Neural cell (in vitro differentiated cells): ENCODE data around the gene PDE4D. TPM values are rescaled to one million over a fixed set of nuclear protein-coding genes. Genes with fewer than 3 reads are reported as not detected.

Source experiments
- H2AFZ ChIP-seq: fragments of 200-600, 300-800 bp; sonication (generic), shearing (Covaris generic); 2 replicates; pipeline ENCODE4 v1.6.0; 2014; ENCODE audit warnings: low read depth, mild to moderate bottlenecking, antibody characterized with exemption, low read length, moderate library complexity
- H3F3A ChIP-seq: fragments of 200-600 bp; shearing (Covaris generic); 2 replicates; pipeline ENCODE4 v1.6.1; 2016; ENCODE audit warnings: mild to moderate bottlenecking, moderate library complexity, mixed read lengths, antibody characterized with exemption, low read length; ENCODE audit not compliant: insufficient read depth, poor library complexity, severe bottlenecking
- H3K27ac ChIP-seq: fragments of 200-600, 300-800 bp; sonication (generic), shearing (Covaris generic); 2 replicates; pipeline ENCODE4 v1.5.1; 2014; ENCODE audit warnings: mild to moderate bottlenecking, low read length, moderate library complexity
- H3K27me3 ChIP-seq: fragments of 300-800, 200-600 bp; sonication (generic), shearing (Covaris generic); 2 replicates; pipeline ENCODE4 v1.6.0; 2014; ENCODE audit warnings: mild to moderate bottlenecking, low read depth, low read length, moderate library complexity; ENCODE audit not compliant: insufficient read depth
- H3K36me3 ChIP-seq: fragments of 300-800, 200-600 bp; sonication (generic), shearing (Covaris generic); 2 replicates; pipeline ENCODE4 v1.5.1; 2014; ENCODE audit warnings: mild to moderate bottlenecking, antibody characterized with exemption, low read length, moderate library complexity; ENCODE audit not compliant: insufficient read depth
- H3K4me2 ChIP-seq: fragments of 300-800, 200-600 bp; sonication (generic), shearing (Covaris generic); 2 replicates; pipeline ENCODE4 v1.6.0; 2014; ENCODE audit warnings: mild to moderate bottlenecking, low read length
- H3K4me3 ChIP-seq: fragments of 300-800, 200-600 bp; sonication (generic), shearing (Covaris generic); 2 replicates; pipeline ENCODE4 v1.5.1; 2014; ENCODE audit warnings: mild to moderate bottlenecking, low read length, moderate library complexity
- H3K79me2 ChIP-seq: fragments of 200-600 bp; shearing (Covaris generic); replicated peaks from 2 replicates; pipeline ENCODE4 v1.6.0; 2014; ENCODE audit warnings: mild to moderate bottlenecking, low read length, moderate library complexity; ENCODE audit not compliant: insufficient read depth
- H3K9ac ChIP-seq: fragments of 300-800, 200-600 bp; sonication (generic), shearing (Covaris generic); 2 replicates; pipeline ENCODE4 v1.6.1; 2016; ENCODE audit warnings: mild to moderate bottlenecking, low read length, mixed read lengths
- H3K9me2 ChIP-seq: fragments of 200-600 bp; shearing (Covaris generic); 2 replicates; pipeline ENCODE4 v1.6.1; 2016; ENCODE audit warnings: mild to moderate bottlenecking, low read length, mixed read lengths; ENCODE audit not compliant: insufficient read depth
- H3K9me3 ChIP-seq: fragments of 200-600, 300-800 bp; sonication (generic), shearing (Covaris generic); 2 replicates; pipeline ENCODE4 v1.6.1; 2016; ENCODE audit warnings: mild to moderate bottlenecking, mixed run types, low read length, moderate library complexity, mixed read lengths
- H4K20me1 ChIP-seq: fragments of 200-600 bp; shearing (Covaris generic); 2 replicates; pipeline ENCODE4 v1.6.1; 2016; ENCODE audit warnings: mild to moderate bottlenecking, mixed run types; ENCODE audit not compliant: insufficient read depth
- EP300 ChIP-seq: fragments of 450-650 bp; conservative IDR thresholded peaks from 2 replicates; pipeline ENCODE4 v1.6.1; 2014; ENCODE audit warnings: antibody characterized with exemption, mild to moderate bottlenecking, moderate library complexity; ENCODE audit not compliant: poor library complexity, severe bottlenecking
- EZH2 ChIP-seq: fragments of 200-600, 300-800 bp; shearing (Covaris generic), sonication (generic); IDR thresholded peaks from 2 replicates; pipeline ENCODE4 v1.6.1; 2014; ENCODE audit warnings: antibody characterized with exemption, low read length, borderline replicate concordance, mild to moderate bottlenecking; ENCODE audit not compliant: insufficient read depth, poor library complexity, severe bottlenecking
- MXI1 ChIP-seq: fragments of 450-650 bp; conservative IDR thresholded peaks from 2 replicates; pipeline ENCODE4 v1.6.1; 2014; ENCODE audit warnings: antibody characterized with exemption, mild to moderate bottlenecking; ENCODE audit not compliant: poor library complexity, severe bottlenecking
- POLR2AphosphoS5 ChIP-seq: IDR thresholded peaks from 2 replicates; pipeline ENCODE4 v1.6.1; 2012
- RAD21 ChIP-seq: fragments of 450-650 bp; conservative IDR thresholded peaks from 2 replicates; pipeline ENCODE4 v1.6.1; 2014; ENCODE audit warnings: antibody characterized with exemption, mild to moderate bottlenecking, moderate library complexity
- SMC3 ChIP-seq: fragments of 450-650 bp; conservative IDR thresholded peaks from 2 replicates; pipeline ENCODE4 v1.6.1; 2014; ENCODE audit warnings: antibody characterized with exemption, mild to moderate bottlenecking, moderate library complexity; ENCODE audit not compliant: poor library complexity
- TAF1 ChIP-seq: IDR thresholded peaks from 2 replicates; pipeline ENCODE4 v1.6.1; 2012; ENCODE audit warnings: low read depth
- polyA plus RNA-seq: library from polyadenylated mRNA; depleted of rRNA; stranded (reverse); fragments of >200 nt; gene quantifications from 2 replicates; pipeline ENCODE4 v1.2.3, GENCODE V29; 2014
- TF ChIP-seq, protein P1 (sequence below): fragments of 450-650 bp; IDR thresholded peaks from 2 replicates; pipeline ENCODE4 v1.5.1; 2014; ENCODE audit warnings: antibody characterized with exemption, mild to moderate bottlenecking, moderate library complexity; ENCODE audit not compliant: poor library complexity, severe bottlenecking
- TF ChIP-seq, protein P2 (sequence below): IDR thresholded peaks from 2 replicates; pipeline ENCODE4 v1.6.1; 2012; ENCODE audit warnings: borderline replicate concordance

Gene PDE4D
- polyA plus RNA-seq, 1 donor from 2014 or later: 42.8 TPM

DNA sequence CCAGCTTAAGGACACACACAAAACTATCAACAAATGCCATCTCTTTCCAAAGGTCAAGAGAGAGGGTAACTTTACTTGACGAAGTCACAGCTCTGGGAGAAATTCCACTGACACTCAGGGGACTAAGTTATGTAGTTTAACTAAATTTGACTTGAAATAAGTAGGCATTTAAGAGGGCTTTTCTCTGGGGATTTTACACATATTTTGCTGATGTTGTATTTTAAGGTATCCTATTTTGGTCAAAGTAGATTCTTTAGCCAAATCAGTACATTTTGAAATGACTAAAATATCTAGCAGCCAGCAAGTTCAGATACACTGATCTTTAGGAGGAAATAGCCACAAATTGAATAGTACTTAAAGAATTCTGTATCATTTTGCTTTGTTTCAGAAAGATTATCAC lies 652.0 kb downstream of the PDE4D start:
- H3F3A ChIP-seq: no peaks in the 10 kb centered on the region
- H2AFZ ChIP-seq: no peak overlapping the region
- TF ChIP-seq, protein P1, sequence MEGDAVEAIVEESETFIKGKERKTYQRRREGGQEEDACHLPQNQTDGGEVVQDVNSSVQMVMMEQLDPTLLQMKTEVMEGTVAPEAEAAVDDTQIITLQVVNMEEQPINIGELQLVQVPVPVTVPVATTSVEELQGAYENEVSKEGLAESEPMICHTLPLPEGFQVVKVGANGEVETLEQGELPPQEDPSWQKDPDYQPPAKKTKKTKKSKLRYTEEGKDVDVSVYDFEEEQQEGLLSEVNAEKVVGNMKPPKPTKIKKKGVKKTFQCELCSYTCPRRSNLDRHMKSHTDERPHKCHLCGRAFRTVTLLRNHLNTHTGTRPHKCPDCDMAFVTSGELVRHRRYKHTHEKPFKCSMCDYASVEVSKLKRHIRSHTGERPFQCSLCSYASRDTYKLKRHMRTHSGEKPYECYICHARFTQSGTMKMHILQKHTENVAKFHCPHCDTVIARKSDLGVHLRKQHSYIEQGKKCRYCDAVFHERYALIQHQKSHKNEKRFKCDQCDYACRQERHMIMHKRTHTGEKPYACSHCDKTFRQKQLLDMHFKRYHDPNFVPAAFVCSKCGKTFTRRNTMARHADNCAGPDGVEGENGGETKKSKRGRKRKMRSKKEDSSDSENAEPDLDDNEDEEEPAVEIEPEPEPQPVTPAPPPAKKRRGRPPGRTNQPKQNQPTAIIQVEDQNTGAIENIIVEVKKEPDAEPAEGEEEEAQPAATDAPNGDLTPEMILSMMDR: no peak
- TF ChIP-seq MXI1 (no peak), EZH2 (no peak), RAD21 (no peak), TAF1 (no peak), EP300 (no peak), SMC3 (no peak), POLR2AphosphoS5 (no peak)
- TF ChIP-seq, protein P2, sequence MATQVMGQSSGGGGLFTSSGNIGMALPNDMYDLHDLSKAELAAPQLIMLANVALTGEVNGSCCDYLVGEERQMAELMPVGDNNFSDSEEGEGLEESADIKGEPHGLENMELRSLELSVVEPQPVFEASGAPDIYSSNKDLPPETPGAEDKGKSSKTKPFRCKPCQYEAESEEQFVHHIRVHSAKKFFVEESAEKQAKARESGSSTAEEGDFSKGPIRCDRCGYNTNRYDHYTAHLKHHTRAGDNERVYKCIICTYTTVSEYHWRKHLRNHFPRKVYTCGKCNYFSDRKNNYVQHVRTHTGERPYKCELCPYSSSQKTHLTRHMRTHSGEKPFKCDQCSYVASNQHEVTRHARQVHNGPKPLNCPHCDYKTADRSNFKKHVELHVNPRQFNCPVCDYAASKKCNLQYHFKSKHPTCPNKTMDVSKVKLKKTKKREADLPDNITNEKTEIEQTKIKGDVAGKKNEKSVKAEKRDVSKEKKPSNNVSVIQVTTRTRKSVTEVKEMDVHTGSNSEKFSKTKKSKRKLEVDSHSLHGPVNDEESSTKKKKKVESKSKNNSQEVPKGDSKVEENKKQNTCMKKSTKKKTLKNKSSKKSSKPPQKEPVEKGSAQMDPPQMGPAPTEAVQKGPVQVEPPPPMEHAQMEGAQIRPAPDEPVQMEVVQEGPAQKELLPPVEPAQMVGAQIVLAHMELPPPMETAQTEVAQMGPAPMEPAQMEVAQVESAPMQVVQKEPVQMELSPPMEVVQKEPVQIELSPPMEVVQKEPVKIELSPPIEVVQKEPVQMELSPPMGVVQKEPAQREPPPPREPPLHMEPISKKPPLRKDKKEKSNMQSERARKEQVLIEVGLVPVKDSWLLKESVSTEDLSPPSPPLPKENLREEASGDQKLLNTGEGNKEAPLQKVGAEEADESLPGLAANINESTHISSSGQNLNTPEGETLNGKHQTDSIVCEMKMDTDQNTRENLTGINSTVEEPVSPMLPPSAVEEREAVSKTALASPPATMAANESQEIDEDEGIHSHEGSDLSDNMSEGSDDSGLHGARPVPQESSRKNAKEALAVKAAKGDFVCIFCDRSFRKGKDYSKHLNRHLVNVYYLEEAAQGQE: no peak
- H3K27ac ChIP-seq: no peak overlapping the region
- H3K9me3 ChIP-seq: no peaks in the 10 kb centered on the region
- no peaks in the 10 kb centered on the region for H4K20me1 ChIP-seq
- no peaks in the 10 kb centered on the region for H3K79me2 ChIP-seq
- no peaks in the 10 kb centered on the region for H3K27me3 ChIP-seq
- H3K4me3 ChIP-seq: no peak overlapping the region
- no peaks in the 10 kb centered on the region for H3K9me2 ChIP-seq
- H3K4me2 ChIP-seq: no peak overlapping the region
- H3K9ac ChIP-seq: no peak overlapping the region
- H3K36me3 ChIP-seq: no peaks in the 10 kb centered on the region

DNA sequence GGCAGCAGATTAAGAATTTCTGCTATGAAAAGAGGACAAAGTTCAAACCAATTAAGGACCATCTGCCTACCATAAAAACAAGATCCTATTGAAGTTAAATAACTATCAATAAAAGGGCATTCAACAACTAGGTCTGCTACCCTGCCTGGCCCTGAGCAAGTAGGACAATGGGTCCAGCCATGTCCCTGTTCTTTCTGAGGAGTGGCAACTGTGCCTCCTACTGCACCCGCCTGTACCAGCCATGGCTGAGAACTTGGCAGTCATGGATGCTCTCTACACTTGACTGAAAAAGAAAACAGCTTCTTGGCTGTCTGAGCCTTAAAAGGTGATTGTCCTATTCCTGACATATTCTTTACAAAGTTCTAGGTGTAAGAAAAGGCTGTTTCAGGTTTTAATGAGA lies 652.4 kb downstream of the PDE4D start:
- Histone ChIP-seq H3K4me3 (no peak overlapping the region), H2AFZ (no peak overlapping the region), H3K9ac (no peak overlapping the region), H3F3A (no peaks in the 10 kb centered on the region), H3K4me2 (no peak overlapping the region), H3K9me3 (no peaks in the 10 kb centered on the region), H3K79me2 (no peaks in the 10 kb centered on the region), H4K20me1 (no peaks in the 10 kb centered on the region), H3K27me3 (no peaks in the 10 kb centered on the region), H3K36me3 (no peaks in the 10 kb centered on the region), H3K9me2 (no peaks in the 10 kb centered on the region), H3K27ac (no peak overlapping the region)
- no peak for TF ChIP-seq POLR2AphosphoS5
- TF ChIP-seq EZH2: no peak
- TF ChIP-seq RAD21: no peak
- no peak for TF ChIP-seq MXI1
- TF ChIP-seq, protein P2: no peak
- TF ChIP-seq, protein P1: no peak
- no peak for TF ChIP-seq SMC3
- no peak for TF ChIP-seq TAF1
- no peak for TF ChIP-seq EP300
